Smooth muscle cell of the coronary artery (primary cell): ENCODE measurements around the gene TRAPPC12. TPM values are rescaled to one million over a fixed set of nuclear protein-coding genes. Genes with fewer than 3 reads are reported as not detected.

Source experiments
- total RNA-seq: library from RNA; depleted of rRNA; stranded (reverse); fragments of >200 nt; gene quantifications from 2 replicates; pipeline ENCODE4 v1.2.3, GENCODE V29; 2014; ENCODE audit warnings: low replicate concordance

TRAPPC12 gene
- 61.0 and 66.6 TPM in 2 replicates for total RNA-seq

GRCh38 chr2:3379647-3380534 is at the start of gene TRAPPC12:
TSS of gene TRAPPC12 (plus strand) at chr2:3379694. CDS start at chr2:3387624, 7,930 bp downstream.

GRCh38 chr2:3377612-3378432 is 1.7 kb upstream of the TRAPPC12 start, which contains the start of gene EIPR1:
TSS of gene EIPR1 (minus strand) at chr2:3377818. CDS start at chr2:3377689, 129 bp downstream.

GRCh38 chr2:3519255-3520205 is 140.0 kb downstream of the TRAPPC12 start, which contains the start of gene ADI1:
TSS of gene ADI1 (minus strand) at chr2:3519531. CDS start at chr2:3519487, 44 bp downstream.

Other genes starting within 250 kb of the TRAPPC12 start
- 21.1 and 32.5 TPM in 2 replicates for gene EIPR1, start 1.9 kb upstream of the TRAPPC12 start, total RNA-seq
- 35.3 TPM in 2 replicates for gene ADI1, start 139.8 kb downstream of the TRAPPC12 start, total RNA-seq
- 23.1 and 34.1 TPM in 2 replicates for gene RNASEH1, start 178.6 kb downstream of the TRAPPC12 start, total RNA-seq
- gene RPS7, start 195.6 kb downstream of the TRAPPC12 start, total RNA-seq = 706 and 1,647 TPM in 2 replicates
- gene COLEC11, start 215.4 kb downstream of the TRAPPC12 start, total RNA-seq = 0.53 and 1.1 TPM in 2 replicates